ENCODE results near the gene OLFM3.

- TF ChIP-seq, protein P1, sequence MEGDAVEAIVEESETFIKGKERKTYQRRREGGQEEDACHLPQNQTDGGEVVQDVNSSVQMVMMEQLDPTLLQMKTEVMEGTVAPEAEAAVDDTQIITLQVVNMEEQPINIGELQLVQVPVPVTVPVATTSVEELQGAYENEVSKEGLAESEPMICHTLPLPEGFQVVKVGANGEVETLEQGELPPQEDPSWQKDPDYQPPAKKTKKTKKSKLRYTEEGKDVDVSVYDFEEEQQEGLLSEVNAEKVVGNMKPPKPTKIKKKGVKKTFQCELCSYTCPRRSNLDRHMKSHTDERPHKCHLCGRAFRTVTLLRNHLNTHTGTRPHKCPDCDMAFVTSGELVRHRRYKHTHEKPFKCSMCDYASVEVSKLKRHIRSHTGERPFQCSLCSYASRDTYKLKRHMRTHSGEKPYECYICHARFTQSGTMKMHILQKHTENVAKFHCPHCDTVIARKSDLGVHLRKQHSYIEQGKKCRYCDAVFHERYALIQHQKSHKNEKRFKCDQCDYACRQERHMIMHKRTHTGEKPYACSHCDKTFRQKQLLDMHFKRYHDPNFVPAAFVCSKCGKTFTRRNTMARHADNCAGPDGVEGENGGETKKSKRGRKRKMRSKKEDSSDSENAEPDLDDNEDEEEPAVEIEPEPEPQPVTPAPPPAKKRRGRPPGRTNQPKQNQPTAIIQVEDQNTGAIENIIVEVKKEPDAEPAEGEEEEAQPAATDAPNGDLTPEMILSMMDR (conservative IDR thresholded peaks at IDR 0.05): no peak
- TF ChIP-seq EZH2 (IDR thresholded peaks at IDR 0.05; ENCODE audit: low read depth): no peak
These were observed 91.4 kb downstream of the OLFM3 start for GRCh38 chr1:101905283-101905835.
